ENCODE measurements around the gene RBKS.
"Not testable (repeated sequence)": the region's sequence is repeated elsewhere in the genome, so short reads cannot be mapped to it uniquely, and the experiment has no call there.

Gene RBKS

GRCh38 chr2:27756091-27756490, 134.1 kb downstream of the RBKS start:
- DNase-seq = no peak

- DNase-seq = no peak
Measured at GRCh38 chr2:27754831-27755230, 135.4 kb downstream of the RBKS start.

GRCh38 chr2:27754138-27754588, 136.0 kb downstream of the RBKS start:
- DNase-seq = peak; percentile 8

GRCh38 chr2:27752551-27753237, 137.5 kb downstream of the RBKS start:
- DNase-seq = no peak

GRCh38 chr2:27751377-27751776, 138.8 kb downstream of the RBKS start:
- DNase-seq = no peak

- DNase-seq = not testable (repeated sequence)
Measured at GRCh38 chr2:27748803-27749554, 141.2 kb downstream of the RBKS start.

- DNase-seq = no peak
Measured at GRCh38 chr2:27747827-27748352, 142.3 kb downstream of the RBKS start.

GRCh38 chr2:27746325-27746724, 143.9 kb downstream of the RBKS start:
- DNase-seq = no peak

GRCh38 chr2:27745494-27745893, 144.7 kb downstream of the RBKS start:
- not testable (repeated sequence) for DNase-seq

- no peak for DNase-seq
Measured at GRCh38 chr2:27742571-27742970, 147.6 kb downstream of the RBKS start.

GRCh38 chr2:27741673-27742072, 148.5 kb downstream of the RBKS start:
- DNase-seq = no peak

- no peak for DNase-seq
Measured at GRCh38 chr2:27739058-27739373, 151.2 kb downstream of the RBKS start.

- DNase-seq = no peak
Measured at GRCh38 chr2:27738349-27739057, 151.7 kb downstream of the RBKS start.

- DNase-seq = no peak
Measured at GRCh38 chr2:27737676-27738348, 152.4 kb downstream of the RBKS start.

- no peak for DNase-seq
Measured at GRCh38 chr2:27736890-27737204, 153.3 kb downstream of the RBKS start.

- DNase-seq = no peak
Measured at GRCh38 chr2:27736031-27736889, 153.9 kb downstream of the RBKS start.

- DNase-seq = no peak
Measured at GRCh38 chr2:27735263-27735904, 154.8 kb downstream of the RBKS start.

- DNase-seq = no peak
Measured at GRCh38 chr2:27734305-27734704, 155.9 kb downstream of the RBKS start.
